NB4 (cell line): ENCODE results near the gene LYRM4.

Experiments
- CTCF ChIP-seq: IDR thresholded peaks from one replicate; pipeline ENCODE4 v1.5.1; 2012; ENCODE audit warnings: low read depth, low read length
- MAX ChIP-seq: IDR thresholded peaks from 2 replicates; pipeline ENCODE4 v1.6.1; 2011; ENCODE audit warnings: low read depth, low read length
- MYC ChIP-seq: IDR thresholded peaks from 2 replicates; pipeline ENCODE4 v1.6.1; 2011; ENCODE audit warnings: low read depth, low read length
- POLR2A ChIP-seq: IDR thresholded peaks from 2 replicates; pipeline ENCODE4 v1.6.1; 2011; ENCODE audit warnings: mild to moderate bottlenecking; ENCODE audit not compliant: insufficient read length; ENCODE audit errors: extremely low read depth

GRCh38 chr6:5104667-5105066 lies 156.1 kb downstream of the LYRM4 start:
- no peak for TF ChIP-seq CTCF
- no peak for TF ChIP-seq POLR2A
- no peak for TF ChIP-seq MAX
- no peak for TF ChIP-seq MYC
